ENCODE results near the gene PDZK1IP1. TPM values are rescaled to one million over a fixed set of nuclear protein-coding genes. Genes with fewer than 3 reads are reported as not detected.

Gene PDZK1IP1
- total RNA-seq, 1 donor from 2014 or later = 1.3 TPM

DNA sequence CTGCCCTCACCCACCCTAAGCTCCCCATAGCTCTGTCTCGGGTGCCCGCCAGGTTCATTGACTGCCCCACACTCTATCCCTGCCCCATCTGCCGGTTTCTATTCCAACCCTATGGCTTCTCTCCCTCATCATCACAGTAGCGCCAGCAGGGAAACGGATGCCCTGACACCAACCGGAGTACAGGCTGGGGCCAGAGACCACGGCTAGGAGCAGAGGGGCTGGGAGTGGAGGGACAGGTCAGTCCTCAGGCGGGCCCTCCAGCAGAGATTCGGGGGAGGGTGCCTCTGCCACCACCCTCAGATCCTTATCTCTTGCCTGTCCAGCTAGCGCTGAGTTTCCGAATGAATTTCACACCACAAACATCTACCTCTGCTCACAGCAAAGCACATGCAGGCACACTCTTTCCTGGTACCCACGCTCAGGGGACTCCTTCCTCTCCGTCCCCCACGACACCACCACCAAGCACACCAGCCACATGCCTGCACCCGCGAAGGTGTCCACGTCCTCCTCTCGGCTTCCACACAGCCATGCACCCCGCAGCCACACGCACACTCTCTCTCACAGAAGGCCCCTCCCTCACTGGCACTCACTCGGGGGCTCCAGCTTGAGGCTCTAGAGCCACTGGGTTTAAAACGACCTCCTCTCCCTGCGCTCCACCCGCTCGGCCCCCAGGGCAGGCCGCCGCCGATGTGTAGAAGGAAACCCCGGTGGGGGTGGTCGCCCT lies 35.0 kb upstream of the PDZK1IP1 start:
- ATAC-seq = peak; percentile 8
- DNase-seq (ENCODE audit: low spot score) = no peak

GRCh38 chr1:47223921-47224675 lies 34.3 kb upstream of the PDZK1IP1 start:
- DNase-seq (ENCODE audit: low spot score) = no peak
- ATAC-seq = no peak

- DNase-seq (ENCODE audit: low spot score) = no peak
- ATAC-seq = no peak
Observed at GRCh38 chr1:47223174-47223920, 33.5 kb upstream of the PDZK1IP1 start.

GRCh38 chr1:47222476-47222875 lies 32.6 kb upstream of the PDZK1IP1 start:
- no peak for DNase-seq (ENCODE audit: low spot score)
- no peak for ATAC-seq

GRCh38 chr1:47219590-47220220 lies 29.9 kb upstream of the PDZK1IP1 start:
- ATAC-seq (no peak), DNase-seq (ENCODE audit: low spot score) (no peak)

DNA sequence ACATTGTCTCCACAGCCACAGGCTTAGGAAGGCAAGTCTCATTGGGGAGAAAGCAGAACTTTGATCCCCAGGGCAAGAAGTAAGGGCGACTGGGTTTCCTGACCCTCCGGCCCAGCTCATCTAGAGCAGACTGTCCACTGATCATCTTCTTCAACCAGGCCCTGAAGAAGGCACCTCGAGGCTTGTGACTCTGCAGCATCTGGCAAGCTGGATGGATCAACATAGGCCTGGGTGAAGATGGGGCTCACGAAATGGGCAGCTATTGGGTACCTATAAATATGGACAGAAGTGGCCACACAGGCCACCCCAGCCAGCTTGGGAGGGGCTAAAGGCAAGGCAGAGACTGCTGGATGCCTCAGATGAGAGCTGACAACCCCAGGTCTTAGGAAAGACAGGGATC lies 29.2 kb upstream of the PDZK1IP1 start:
- DNase-seq (ENCODE audit: low spot score) (no peak), ATAC-seq (no peak)

DNA sequence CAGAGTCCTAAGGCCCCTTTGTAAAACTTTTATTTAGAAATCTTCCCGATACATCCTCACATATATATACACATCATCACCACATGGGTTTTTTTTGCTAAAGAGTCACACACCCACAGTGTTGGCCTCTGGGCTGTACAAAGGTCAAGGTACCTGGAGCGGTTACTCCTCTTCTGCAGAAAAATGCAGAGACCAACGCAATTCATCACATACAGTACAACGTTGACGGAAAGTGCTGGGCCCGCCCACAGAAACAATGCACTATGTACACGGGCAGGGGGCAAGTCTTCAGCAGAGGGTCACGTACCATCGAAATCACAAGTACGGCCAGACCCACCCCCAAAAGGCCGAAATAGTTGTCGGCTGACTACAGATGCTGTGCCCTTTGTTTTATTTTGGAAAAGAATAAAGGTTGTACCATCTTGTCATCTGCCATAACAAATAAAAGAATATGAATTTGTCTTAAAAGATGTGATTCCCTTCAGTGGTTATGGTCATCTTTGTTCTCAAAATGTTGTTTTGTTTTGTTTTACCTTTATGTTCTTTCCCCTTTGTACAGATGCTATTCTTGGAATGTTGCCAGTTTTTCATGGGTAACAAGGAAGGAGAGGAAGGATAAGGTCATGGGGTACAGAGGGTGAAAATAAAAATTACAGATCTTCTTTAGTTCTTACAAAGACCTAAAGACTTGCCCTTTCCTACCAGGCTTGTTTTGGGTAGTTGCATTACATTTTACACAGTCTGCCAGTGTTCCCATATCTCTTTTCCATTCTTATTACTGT lies 26.6 kb upstream of the PDZK1IP1 start:
- no peak for ATAC-seq
- DNase-seq (ENCODE audit: low spot score) = no peak

- DNase-seq (ENCODE audit: low spot score) = no peak
Observed at GRCh38 chr1:47215713-47216112, 25.9 kb upstream of the PDZK1IP1 start.

DNA sequence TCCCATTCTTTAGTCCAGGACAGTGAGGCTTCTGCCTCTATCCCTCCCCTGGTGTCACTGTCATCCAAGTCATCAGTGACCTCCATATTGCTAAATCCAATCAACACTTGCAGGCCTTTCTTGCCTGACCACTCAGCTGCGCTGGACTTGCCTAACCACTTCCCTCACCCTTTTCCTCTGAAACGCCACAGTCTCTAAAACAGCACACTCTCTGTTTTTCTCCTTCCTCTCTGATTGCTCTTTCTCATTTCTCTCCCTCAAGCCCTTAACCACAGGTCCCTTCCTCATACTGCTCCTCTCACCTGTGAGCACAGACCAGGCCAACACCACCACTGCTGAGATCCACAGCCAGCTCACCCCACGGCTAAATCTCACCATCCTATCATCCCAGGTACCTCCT lies 24.7 kb upstream of the PDZK1IP1 start:
- DNase-seq (ENCODE audit: low spot score) = no peak

More at GRCh38 chr1:47215713-47216112, 25.9 kb upstream of the PDZK1IP1 start:
- ATAC-seq = no peak

DNA sequence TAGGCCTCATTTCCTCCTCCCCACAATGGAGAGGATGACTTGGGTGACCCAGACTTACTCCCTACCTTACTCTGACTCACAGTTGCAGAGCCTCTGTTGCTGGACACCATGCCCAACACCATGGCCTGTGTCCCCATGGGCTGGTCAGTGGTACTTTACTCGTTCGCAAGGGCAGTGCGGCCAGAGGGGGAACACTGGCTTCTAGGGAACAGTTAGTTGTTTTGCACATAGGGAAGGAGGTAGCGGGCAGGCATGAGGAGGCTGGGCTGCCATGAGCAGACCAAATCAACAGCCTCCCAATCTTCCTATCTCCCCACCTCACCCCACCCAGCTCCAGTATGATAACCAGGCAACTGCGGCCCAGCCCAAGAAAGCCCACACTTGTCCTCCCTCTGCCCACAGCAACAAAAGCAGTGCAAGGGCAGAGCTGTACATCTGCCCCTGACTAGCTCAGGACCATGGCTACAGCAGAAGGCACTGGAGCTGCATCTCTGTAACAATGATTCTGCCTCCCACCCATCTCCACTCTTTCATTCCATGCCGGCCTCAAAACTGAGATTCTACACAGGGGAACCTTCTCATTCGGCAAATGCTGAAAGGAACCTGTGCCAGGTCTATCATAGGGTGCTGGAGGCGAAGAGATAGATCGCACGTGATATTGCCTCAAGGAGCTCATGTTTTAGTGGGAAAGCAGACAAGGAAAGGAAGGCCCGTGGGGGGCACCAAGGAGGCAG lies 23.6 kb upstream of the PDZK1IP1 start:
- ATAC-seq (no peak), DNase-seq (ENCODE audit: low spot score) (no peak)

More for the DNA sequence above, 24.7 kb upstream of the PDZK1IP1 start:
- no peak for ATAC-seq

GRCh38 chr1:47212636-47213229 lies 22.9 kb upstream of the PDZK1IP1 start:
- ATAC-seq = no peak

DNA sequence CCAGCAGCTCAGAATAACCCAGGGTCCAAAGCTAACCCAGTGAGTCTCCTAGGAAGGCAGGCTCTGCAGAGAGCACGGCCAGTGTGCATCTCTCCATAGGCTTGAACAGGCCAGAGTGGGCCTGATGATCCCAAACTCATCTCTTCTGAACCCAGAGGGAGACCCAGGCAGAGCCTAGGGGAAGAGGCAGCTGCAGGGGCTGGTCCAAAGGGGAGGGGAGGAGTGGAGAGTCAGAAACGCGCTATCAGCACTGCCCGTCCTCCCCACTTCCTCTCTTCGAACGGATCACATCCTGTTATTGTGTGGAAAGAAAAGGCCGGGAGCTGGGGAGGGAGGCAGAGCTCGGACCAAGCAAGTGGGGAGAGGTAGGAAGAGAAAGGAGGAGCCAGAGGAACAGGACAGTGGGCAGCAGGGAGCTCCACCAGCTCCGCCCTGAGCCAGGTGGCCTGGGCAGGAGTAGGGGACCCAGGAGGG lies 22.0 kb upstream of the PDZK1IP1 start:
- DNase-seq (ENCODE audit: low spot score) = no peak
- ATAC-seq = peak; percentile 79

More at GRCh38 chr1:47212636-47213229, 22.9 kb upstream of the PDZK1IP1 start:
- no peak for DNase-seq (ENCODE audit: low spot score)

DNA sequence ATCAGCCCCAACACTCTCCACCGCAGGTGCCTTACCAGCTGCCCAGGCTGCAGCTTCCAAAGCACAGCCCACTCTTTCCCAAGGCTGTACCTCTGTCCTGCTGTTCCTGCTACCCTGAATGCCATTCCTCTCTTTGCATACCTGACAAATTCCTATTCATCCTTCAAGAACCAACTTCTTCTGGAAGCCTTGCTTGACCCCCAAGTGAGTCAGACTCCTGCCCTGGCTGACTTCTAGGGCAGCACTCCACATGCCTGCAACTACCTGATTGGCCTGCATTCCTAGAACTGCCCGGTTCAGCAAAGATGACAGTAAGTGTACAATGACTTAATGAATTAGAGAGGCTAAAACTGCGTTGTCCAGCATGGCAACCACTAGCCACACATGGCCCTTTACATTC lies 20.8 kb upstream of the PDZK1IP1 start:
- no peak for DNase-seq (ENCODE audit: low spot score)
- no peak for ATAC-seq

DNA sequence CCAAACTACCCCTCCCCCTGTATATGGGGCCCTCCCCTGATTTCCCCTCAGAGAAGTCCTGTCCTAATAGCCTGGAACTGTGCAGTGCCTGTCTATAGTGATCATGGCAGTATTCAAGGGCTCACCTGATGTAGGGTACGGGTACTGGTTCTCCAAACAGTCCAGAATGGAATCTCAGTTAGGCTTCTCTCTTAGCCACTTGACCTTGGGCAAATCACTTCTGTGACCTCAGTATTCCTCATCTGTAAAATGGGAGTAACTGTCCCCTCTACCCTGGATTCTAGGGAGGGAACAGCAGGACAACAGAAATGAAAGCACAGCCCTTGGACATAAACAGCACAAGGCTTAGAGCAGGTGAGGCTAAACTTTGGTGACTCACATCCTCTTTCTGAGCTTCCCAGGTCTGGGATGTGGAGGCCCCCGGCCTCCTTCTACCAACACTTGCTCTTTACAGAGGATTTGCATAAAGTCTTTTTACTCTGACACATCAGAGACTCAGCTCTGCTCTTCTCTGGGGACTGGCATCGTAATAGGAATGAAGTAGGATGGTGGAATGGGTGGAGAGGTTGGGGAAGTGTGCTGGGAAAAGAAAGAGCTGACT lies 20.0 kb upstream of the PDZK1IP1 start:
- ATAC-seq (no peak), DNase-seq (ENCODE audit: low spot score) (no peak)

DNA sequence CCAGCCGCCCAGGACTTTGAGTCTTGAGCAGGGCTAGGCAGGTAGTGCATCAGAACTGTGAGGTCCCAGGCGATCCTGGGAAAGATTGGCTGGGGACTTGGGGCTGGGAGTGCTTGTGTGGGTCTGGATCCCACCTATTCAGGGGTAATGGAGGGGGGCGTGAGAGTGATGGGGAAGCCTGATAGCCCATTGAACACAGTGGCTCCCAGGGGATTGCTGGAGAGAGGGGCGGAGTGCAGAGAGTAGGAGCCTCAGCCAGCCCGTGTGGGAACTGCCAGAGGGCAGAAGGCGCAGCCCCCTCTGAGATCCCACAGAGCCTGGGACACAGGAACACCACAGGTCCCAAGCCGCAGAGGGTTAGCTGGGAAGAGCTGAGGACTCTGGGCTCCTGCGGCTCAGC lies 19.3 kb upstream of the PDZK1IP1 start:
- no peak for DNase-seq (ENCODE audit: low spot score)
- ATAC-seq = no peak

DNA sequence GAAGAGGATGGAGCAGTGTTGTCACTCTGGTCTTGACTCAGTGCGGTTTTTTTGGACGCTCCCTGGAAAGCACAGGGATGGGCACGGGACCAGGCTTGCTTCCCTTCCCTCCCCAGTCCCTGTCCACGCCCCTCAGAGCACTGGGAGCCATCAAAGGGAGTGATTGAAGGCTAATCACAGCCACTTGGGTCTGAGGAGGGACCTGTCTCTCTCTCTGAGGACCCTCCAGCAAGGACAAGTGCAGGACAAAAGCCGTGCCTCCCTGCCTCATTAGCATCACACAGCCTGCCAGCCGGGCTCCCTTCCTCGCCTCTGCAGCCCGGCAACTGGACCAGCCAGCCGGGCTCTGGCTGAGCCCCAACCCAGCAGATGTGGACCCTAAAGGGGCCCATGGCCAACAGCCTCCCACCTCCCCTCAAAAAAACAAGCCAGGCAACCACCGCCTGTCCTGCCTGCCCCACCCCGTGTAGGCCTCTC lies 18.6 kb upstream of the PDZK1IP1 start:
- DNase-seq (ENCODE audit: low spot score) (no peak), ATAC-seq (no peak)

- DNase-seq (ENCODE audit: low spot score) (no peak), ATAC-seq (no peak)
Observed at GRCh38 chr1:47207803-47208373, 18.1 kb upstream of the PDZK1IP1 start.

- DNase-seq (ENCODE audit: low spot score) = no peak
- ATAC-seq = no peak
Observed at GRCh38 chr1:47205918-47206317, 16.1 kb upstream of the PDZK1IP1 start.

Data from left lobe of liver (tissue), 2 donors.